MM.1S (cell line): Measurements from ENCODE around the gene ARRDC1.
"Not testable (repeated sequence)": the region's sequence is repeated elsewhere in the genome, so short reads cannot be mapped to it uniquely, and the experiment has no call there.

Experiments used
- DNase-seq: peaks from one replicate; pipeline ENCODE4 v3.0.0-alpha.2; 2015
- H2AFZ ChIP-seq: fragments of 300-600 bp; sonication (generic); 2 replicates; pipeline ENCODE4 v1.6.0; 2016; ENCODE audit warnings: antibody characterized with exemption, low read length
- H3F3A ChIP-seq: fragments of 300-600 bp; sonication (generic); 2 replicates; pipeline ENCODE4 v1.6.1; 2016; ENCODE audit warnings: mild to moderate bottlenecking, antibody characterized with exemption, low read length, moderate library complexity, mixed read lengths; ENCODE audit not compliant: insufficient read depth
- H3K27ac ChIP-seq: fragments of 300-600 bp; sonication (generic); 2 replicates; pipeline ENCODE4 v1.5.1; 2016; ENCODE audit warnings: mild to moderate bottlenecking, low read length
- H3K27me3 ChIP-seq: fragments of 300-600 bp; sonication (generic); replicated peaks from 2 replicates; pipeline ENCODE4 v1.6.0; 2016; ENCODE audit warnings: low read length; ENCODE audit not compliant: insufficient read depth
- H3K36me3 ChIP-seq: fragments of 300-600 bp; sonication (generic); replicated peaks from 2 replicates; pipeline ENCODE4 v1.6.1; 2016; ENCODE audit warnings: mild to moderate bottlenecking, low read length, mixed read lengths; ENCODE audit not compliant: insufficient read depth
- H3K4me1 ChIP-seq: fragments of 300-600 bp; sonication (generic); 2 replicates; pipeline ENCODE4 v1.6.1; 2016; ENCODE audit warnings: low read length, mixed read lengths
- H3K4me2 ChIP-seq: fragments of 300-600 bp; sonication (generic); 2 replicates; pipeline ENCODE4 v1.6.0; 2016; ENCODE audit warnings: low read depth, low read length
- H3K4me3 ChIP-seq: fragments of 300-600 bp; sonication (generic); 2 replicates; pipeline ENCODE4 v1.5.1; 2016; ENCODE audit warnings: low read length, mixed read lengths
- H3K79me2 ChIP-seq: fragments of 300-600 bp; sonication (generic); 2 replicates; pipeline ENCODE4 v1.6.1; 2016; ENCODE audit warnings: mixed run types, low read length, mixed read lengths
- H3K9ac ChIP-seq: fragments of 300-600 bp; sonication (generic); 2 replicates; pipeline ENCODE4 v1.6.1; 2016; ENCODE audit warnings: low read length, mixed read lengths
- H3K9me2 ChIP-seq: fragments of 300-600 bp; sonication (generic); replicated peaks from 2 replicates; pipeline ENCODE4 v1.6.1; 2016; ENCODE audit warnings: mild to moderate bottlenecking, low read length, mixed read lengths; ENCODE audit not compliant: insufficient read depth
- H3K9me3 ChIP-seq: fragments of 300-600 bp; sonication (generic); replicated peaks from 2 replicates; pipeline ENCODE4 v1.6.1; 2016; ENCODE audit warnings: mild to moderate bottlenecking, low read length, mixed read lengths; ENCODE audit not compliant: insufficient read depth
- H4K20me1 ChIP-seq: fragments of 300-600 bp; sonication (generic); 2 replicates; pipeline ENCODE4 v1.6.1; 2016; ENCODE audit warnings: mild to moderate bottlenecking, low read length, moderate library complexity, mixed read lengths; ENCODE audit not compliant: insufficient read depth
- EZH2 ChIP-seq: fragments of 300-600 bp; sonication (generic); optimal IDR thresholded peaks from 2 replicates; pipeline ENCODE3; 2017; ENCODE audit warnings: low read depth, mild to moderate bottlenecking, antibody characterized with exemption, low read length, mixed read lengths
- EZH2phosphoT487 ChIP-seq: fragments of 300-600 bp; sonication (generic); IDR thresholded peaks from 2 replicates; pipeline ENCODE4 v1.6.1; 2018; ENCODE audit warnings: antibody characterized with exemption, low read length
- TF ChIP-seq, protein P1 (sequence below): fragments of 300-600 bp; sonication (generic); IDR thresholded peaks from 2 replicates; pipeline ENCODE4 v1.5.1; 2016; ENCODE audit warnings: antibody characterized with exemption, low read length, mixed read lengths

The ARRDC1 gene

DNA sequence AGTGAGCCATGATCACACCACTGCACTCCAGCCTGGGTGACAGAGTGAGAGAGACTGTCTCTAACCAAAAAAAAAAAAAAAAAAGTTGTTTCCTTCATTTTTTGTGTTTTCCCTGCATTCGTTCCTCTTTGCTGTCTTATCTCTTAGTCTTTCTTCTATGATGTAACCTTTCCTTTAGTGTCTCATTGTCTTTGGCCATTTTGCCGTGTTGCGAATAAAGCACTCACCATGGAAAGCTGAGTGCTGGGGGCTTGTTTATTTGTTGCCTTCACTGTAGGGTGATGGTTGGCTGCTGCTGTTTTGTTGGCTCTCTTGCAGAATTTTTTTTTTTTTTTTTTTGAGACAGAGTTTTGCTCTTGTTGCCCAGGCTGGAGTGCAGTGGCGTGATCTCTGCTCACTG lies 21.0 kb downstream of the ARRDC1 start:
- H3K79me2 ChIP-seq: peaks cover 99% of the 10 kb centered on the region
- TF ChIP-seq EZH2phosphoT487 (no peak), EZH2 (no peak)
- TF ChIP-seq, protein P1, sequence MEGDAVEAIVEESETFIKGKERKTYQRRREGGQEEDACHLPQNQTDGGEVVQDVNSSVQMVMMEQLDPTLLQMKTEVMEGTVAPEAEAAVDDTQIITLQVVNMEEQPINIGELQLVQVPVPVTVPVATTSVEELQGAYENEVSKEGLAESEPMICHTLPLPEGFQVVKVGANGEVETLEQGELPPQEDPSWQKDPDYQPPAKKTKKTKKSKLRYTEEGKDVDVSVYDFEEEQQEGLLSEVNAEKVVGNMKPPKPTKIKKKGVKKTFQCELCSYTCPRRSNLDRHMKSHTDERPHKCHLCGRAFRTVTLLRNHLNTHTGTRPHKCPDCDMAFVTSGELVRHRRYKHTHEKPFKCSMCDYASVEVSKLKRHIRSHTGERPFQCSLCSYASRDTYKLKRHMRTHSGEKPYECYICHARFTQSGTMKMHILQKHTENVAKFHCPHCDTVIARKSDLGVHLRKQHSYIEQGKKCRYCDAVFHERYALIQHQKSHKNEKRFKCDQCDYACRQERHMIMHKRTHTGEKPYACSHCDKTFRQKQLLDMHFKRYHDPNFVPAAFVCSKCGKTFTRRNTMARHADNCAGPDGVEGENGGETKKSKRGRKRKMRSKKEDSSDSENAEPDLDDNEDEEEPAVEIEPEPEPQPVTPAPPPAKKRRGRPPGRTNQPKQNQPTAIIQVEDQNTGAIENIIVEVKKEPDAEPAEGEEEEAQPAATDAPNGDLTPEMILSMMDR: no peak
- H3K4me1 ChIP-seq: no peaks in the 10 kb centered on the region; the same call in 1 of the 2 replicates
- H3K4me2 ChIP-seq: no peak overlapping the region
- no peak overlapping the region for H2AFZ ChIP-seq
- H4K20me1 ChIP-seq: no peaks in the 10 kb centered on the region
- H3K27ac ChIP-seq: no peak overlapping the region
- no peaks in the 10 kb centered on the region for H3K9me2 ChIP-seq
- no peaks in the 10 kb centered on the region for H3K36me3 ChIP-seq
- H3K9ac ChIP-seq: no peak overlapping the region
- no peaks in the 10 kb centered on the region for H3K9me3 ChIP-seq
- H3K27me3 ChIP-seq: no peaks in the 10 kb centered on the region
- DNase-seq: no peak
- no peaks in the 10 kb centered on the region for H3F3A ChIP-seq
- H3K4me3 ChIP-seq: no peak overlapping the region

DNA sequence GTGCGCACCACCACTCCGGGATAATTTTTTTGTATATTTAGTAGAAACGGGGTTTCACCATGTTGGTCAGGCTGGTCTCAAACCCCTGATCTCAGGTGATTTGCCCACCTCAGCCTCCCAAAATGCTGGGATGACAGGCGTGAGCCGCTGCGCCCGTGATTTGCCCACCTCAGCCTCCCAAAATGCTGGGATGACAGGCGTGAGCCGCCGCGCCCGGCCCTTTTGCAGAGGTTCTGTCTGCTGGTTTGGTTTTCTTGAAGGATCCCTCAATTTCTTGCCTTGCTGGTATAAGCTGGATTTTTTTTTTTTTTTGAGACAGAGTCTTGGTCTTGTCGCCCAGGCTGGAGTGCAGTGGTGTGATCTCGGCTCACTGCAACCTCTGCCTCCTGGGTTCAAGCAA lies 21.9 kb downstream of the ARRDC1 start:
- H4K20me1 ChIP-seq, H3K9me3 ChIP-seq, H3K27me3 ChIP-seq, H3K4me3 ChIP-seq, H3K4me1 ChIP-seq, H3K4me2 ChIP-seq, H3F3A ChIP-seq, H3K9ac ChIP-seq, DNase-seq, H2AFZ ChIP-seq, H3K9me2 ChIP-seq, H3K27ac ChIP-seq, H3K36me3 ChIP-seq: not testable (repeated sequence)
- H3K79me2 ChIP-seq: peaks cover 99% of the 10 kb centered on the region

DNA sequence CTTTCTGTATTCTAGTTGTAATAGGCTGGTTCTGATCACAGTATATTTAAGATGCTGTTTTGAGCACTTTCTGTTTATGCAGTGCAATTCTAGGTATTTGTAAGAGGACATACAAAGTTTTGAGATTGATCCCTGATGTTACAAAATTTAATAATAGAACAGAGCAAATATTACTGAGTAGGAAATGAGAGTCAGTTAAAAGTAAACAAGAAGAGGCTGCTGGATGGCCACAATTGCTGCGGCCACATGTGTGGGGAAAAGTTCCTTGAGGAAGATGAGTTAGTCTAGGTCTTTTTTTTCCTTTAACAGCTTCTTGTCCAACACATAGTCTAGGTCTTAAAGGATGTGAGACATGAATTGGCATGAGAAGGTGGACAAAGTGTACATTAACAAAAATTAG lies 24.6 kb downstream of the ARRDC1 start:
- Histone ChIP-seq H3K4me3 (no peak overlapping the region), H3K9me2 (no peaks in the 10 kb centered on the region), H2AFZ (no peak overlapping the region), H3K9me3 (no peaks in the 10 kb centered on the region), H3K9ac (no peak overlapping the region), H3K4me1 (no peaks in the 10 kb centered on the region; the same call in 1 of the 2 replicates), H3F3A (no peaks in the 10 kb centered on the region), H4K20me1 (no peaks in the 10 kb centered on the region), H3K36me3 (no peaks in the 10 kb centered on the region), H3K27ac (no peak overlapping the region), H3K27me3 (no peaks in the 10 kb centered on the region), H3K79me2 (peaks cover 98% of the 10 kb centered on the region), H3K4me2 (no peak overlapping the region)
- no peak for DNase-seq
- TF ChIP-seq, protein P1: no peak
- TF ChIP-seq EZH2 (no peak), EZH2phosphoT487 (no peak)

DNA sequence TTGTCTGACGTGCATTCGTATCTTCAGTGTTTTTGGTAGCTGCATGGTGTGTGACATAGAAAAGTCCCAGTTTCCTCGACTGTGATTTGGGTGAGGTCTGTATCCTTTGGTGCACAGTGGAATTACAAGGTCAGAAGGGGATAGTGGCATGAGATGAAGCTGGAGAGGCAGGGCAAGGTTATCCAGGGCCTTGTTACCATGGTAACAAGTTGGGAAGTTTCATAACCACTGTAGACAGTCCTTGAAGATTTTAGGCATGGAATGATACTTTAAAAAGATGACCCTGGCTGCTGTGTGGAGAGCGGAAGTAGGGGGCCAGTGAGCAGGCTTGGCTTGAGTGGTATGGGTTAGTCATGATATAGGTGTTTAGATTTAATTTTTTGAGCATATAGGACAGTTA lies 25.2 kb downstream of the ARRDC1 start:
- Histone ChIP-seq H3K4me1 (no peaks in the 10 kb centered on the region; the same call in 1 of the 2 replicates), H3K9ac (no peak overlapping the region), H3K79me2 (peaks cover 96% of the 10 kb centered on the region), H3K9me3 (no peaks in the 10 kb centered on the region), H3K4me3 (no peak overlapping the region), H3K4me2 (no peak overlapping the region), H3K27me3 (no peaks in the 10 kb centered on the region), H3F3A (no peaks in the 10 kb centered on the region), H3K9me2 (no peaks in the 10 kb centered on the region), H3K36me3 (no peaks in the 10 kb centered on the region), H3K27ac (no peak overlapping the region), H2AFZ (no peak overlapping the region), H4K20me1 (no peaks in the 10 kb centered on the region)
- DNase-seq: no peak
- no peak for TF ChIP-seq EZH2phosphoT487
- TF ChIP-seq, protein P1: no peak
- no peak for TF ChIP-seq EZH2
